HuH-7.5 (cell line): ENCODE measurements around the gene URI1.
"Not testable (repeated sequence)": the region's sequence is repeated elsewhere in the genome, so short reads cannot be mapped to it uniquely, and the experiment has no call there.

Source experiments
- DNase-seq: peaks from one replicate; pipeline ENCODE4 v3.0.0; 2011; ENCODE audit warnings: low spot score

Gene URI1

GRCh38 chr19:29941828-29942403 is at the start of gene URI1:
TSS of gene URI1 (plus strand) at chr19:29942239. CDS start at chr19:29942548, 309 bp downstream.
- peak; percentile 84 for DNase-seq

- no peak for DNase-seq
Observed at GRCh38 chr19:29893606-29894284, 48.3 kb upstream of the URI1 start.

GRCh38 chr19:29896802-29897201 is 45.2 kb upstream of the URI1 start:
- no peak for DNase-seq

GRCh38 chr19:29897466-29897865 is 44.6 kb upstream of the URI1 start:
- DNase-seq: no peak

- DNase-seq: no peak
Observed at GRCh38 chr19:29904017-29904416, 38.0 kb upstream of the URI1 start.

- no peak for DNase-seq
Observed at GRCh38 chr19:29908963-29909944, 32.8 kb upstream of the URI1 start.

- DNase-seq: no peak
Observed at GRCh38 chr19:29914933-29915332, 27.1 kb upstream of the URI1 start.

GRCh38 chr19:29915832-29916231 is 26.2 kb upstream of the URI1 start:
- not testable (repeated sequence) for DNase-seq

- DNase-seq: no peak
Observed at GRCh38 chr19:29917911-29918310, 24.1 kb upstream of the URI1 start.

- no peak for DNase-seq
Observed at GRCh38 chr19:29918891-29919290, 23.1 kb upstream of the URI1 start.

GRCh38 chr19:29922972-29923371 is 19.1 kb upstream of the URI1 start:
- DNase-seq: no peak

GRCh38 chr19:29923653-29924052 is 18.4 kb upstream of the URI1 start:
- DNase-seq: no peak

- DNase-seq: no peak
Observed at GRCh38 chr19:29926031-29926430, 16.0 kb upstream of the URI1 start.

- DNase-seq: no peak
Observed at GRCh38 chr19:29926801-29927200, 15.2 kb upstream of the URI1 start.

- DNase-seq: no peak
Observed at GRCh38 chr19:29927944-29928625, 14.0 kb upstream of the URI1 start.

GRCh38 chr19:29928831-29929230 is 13.2 kb upstream of the URI1 start:
- no peak for DNase-seq

- DNase-seq: no peak
Observed at GRCh38 chr19:29934257-29934656, 7.8 kb upstream of the URI1 start.

GRCh38 chr19:29934781-29935180 is 7.3 kb upstream of the URI1 start:
- no peak for DNase-seq

GRCh38 chr19:29936409-29936808 is 5.6 kb upstream of the URI1 start:
- DNase-seq: no peak

- no peak for DNase-seq
Observed at GRCh38 chr19:29939628-29940027, 2.4 kb upstream of the URI1 start.

- DNase-seq: no peak
Observed at GRCh38 chr19:29940971-29941585, 961 bp upstream of the URI1 start.
